SK-N-SH (cell line): ENCODE data around the gene STC2. TPM values are rescaled to one million over a fixed set of nuclear protein-coding genes. Genes with fewer than 3 reads are reported as not detected.

ENCODE experiments used
- CTCF ChIA-PET: fragments of 300-600, 350-600 bp; formaldehyde crosslinking; extraction: SDS; loops from one replicate; lab custom pipeline; 2021; lab: Yijun Ruan, JAX
- POLR2A ChIA-PET: fragments of 350-600 bp; sonication (Branson Sonifier 250); formaldehyde crosslinking; extraction: SDS; loops from one replicate; lab custom pipeline; 2020; ENCODE audit warnings: antibody characterized with exemption, inconsistent platforms; lab: Yijun Ruan, JAX
- DNase-seq: peaks from one replicate; pipeline ENCODE4 v3.0.0; 2012
- H2AFZ ChIP-seq: fragments of 200-600 bp; sonication (generic); 2 replicates; pipeline ENCODE4 v1.8.1; 2016; ENCODE audit warnings: antibody characterized with exemption, mild to moderate bottlenecking, low read depth
- H3F3A ChIP-seq: fragments of 200-600 bp; sonication (generic); replicated peaks from 2 replicates; pipeline ENCODE3; 2016; ENCODE audit warnings: antibody characterized with exemption, mild to moderate bottlenecking; ENCODE audit not compliant: insufficient read depth
- H3K27ac ChIP-seq, 2 experiments: fragments of 200-500 bp in 1 of 2; fragments of 200-600 bp in 1 of 2; sonication (Bioruptor generic) in 1 of 2; sonication (generic), shearing (Covaris generic) in 1 of 2; 2 replicates each; pipeline versions ENCODE4 v1.5.1 to v1.6.1; 2014 to 2016; ENCODE audit warnings: low read depth in 2 of 2, inconsistent platforms in 1 of 2, low read length in 1 of 2, mild to moderate bottlenecking in 1 of 2, mixed read lengths in 1 of 2
- H3K27me3 ChIP-seq: fragments of 200-600 bp; sonication (generic), shearing (Covaris generic); 2 replicates; pipeline ENCODE4 v1.6.1; 2016; ENCODE audit warnings: mixed run types; ENCODE audit not compliant: insufficient read depth
- H3K36me3 ChIP-seq, 2 experiments: fragments of 200-500 bp in 1 of 2; fragments of 200-600 bp in 1 of 2; sonication (Bioruptor generic) in 1 of 2; sonication (generic) in 1 of 2; replicated peaks in 1 of 2; 2 replicates each; pipeline versions ENCODE3 to v1.5.1; 2014 to 2016; ENCODE audit warnings: low read length in 1 of 2, mild to moderate bottlenecking in 1 of 2; ENCODE audit not compliant: insufficient read depth in 2 of 2, control insufficient read depth in 1 of 2
- H3K4me1 ChIP-seq, 2 experiments: fragments of 200-500 bp in 1 of 2; fragments of 200-600 bp in 1 of 2; sonication (Bioruptor generic) in 1 of 2; sonication (generic), shearing (Covaris generic) in 1 of 2; 2 replicates each; pipeline versions ENCODE4 v1.5.1 to v1.6.1; 2014 to 2016; ENCODE audit warnings: low read depth in 1 of 2, low read length in 1 of 2, mixed run types in 1 of 2; ENCODE audit not compliant: insufficient read depth in 2 of 2, control insufficient read depth in 1 of 2
- H3K4me2 ChIP-seq: fragments of 200-600 bp; sonication (generic), shearing (Covaris generic); 2 replicates; pipeline ENCODE4 v1.6.1; 2017; ENCODE audit warnings: mixed run types
- H3K4me3 ChIP-seq, 2 experiments: fragments of 200-500 bp in 1 of 2; fragments of 200-600 bp in 1 of 2; sonication (Bioruptor generic) in 1 of 2; sonication (generic), shearing (Covaris generic) in 1 of 2; 2 replicates each; pipeline versions ENCODE4 v1.5.1 to v1.8.1; 2014 to 2016; ENCODE audit warnings: low read depth in 2 of 2, inconsistent platforms in 1 of 2, low read length in 1 of 2, mild to moderate bottlenecking in 1 of 2, mixed read lengths in 1 of 2, moderate library complexity in 1 of 2
- H3K79me2 ChIP-seq: fragments of 200-600 bp; sonication (generic); 2 replicates; pipeline ENCODE4 v1.8.1; 2017; ENCODE audit warnings: mild to moderate bottlenecking; ENCODE audit not compliant: insufficient read depth
- H3K9ac ChIP-seq: fragments of 200-600 bp; sonication (generic); 2 replicates; pipeline ENCODE4 v1.6.1; 2017; ENCODE audit warnings: mixed run types
- H3K9me2 ChIP-seq: fragments of 200-600 bp; sonication (generic); 2 replicates; pipeline ENCODE4 v1.6.1; 2017; ENCODE audit warnings: mixed run types
- H3K9me3 ChIP-seq: fragments of 200-600 bp; sonication (generic); 2 replicates; pipeline ENCODE4 v1.6.1; 2017; ENCODE audit warnings: mixed run types, mild to moderate bottlenecking, moderate library complexity
- H4K20me1 ChIP-seq: fragments of 200-600 bp; sonication (generic); 2 replicates; pipeline ENCODE4 v1.6.1; 2017; ENCODE audit warnings: mild to moderate bottlenecking, mixed run types; ENCODE audit not compliant: insufficient read depth
- CHD2 ChIP-seq: fragments of 150-350 bp; IDR thresholded peaks from 2 replicates; pipeline ENCODE4 v1.6.1; 2018; ENCODE audit warnings: low read length; ENCODE audit not compliant: partially characterized antibody
- CTCF ChIP-seq: fragments of 200-600 bp; sonication (generic); IDR thresholded peaks from 2 replicates; pipeline ENCODE4 v1.6.1; 2017; ENCODE audit warnings: antibody characterized with exemption, mild to moderate bottlenecking, moderate library complexity
- ELF1 ChIP-seq: IDR thresholded peaks from 2 replicates; pipeline ENCODE4 v1.4.0; 2012
- FOXJ3 ChIP-seq: sonication (generic); formaldehyde crosslinking; IDR thresholded peaks from 2 replicates; pipeline ENCODE4 v1.5.1; 2020; ENCODE audit warnings: mild to moderate bottlenecking, missing genetic modification reagents
- GABPA ChIP-seq: IDR thresholded peaks from 2 replicates; pipeline ENCODE4 v1.4.0; 2012; ENCODE audit warnings: low read depth, mild to moderate bottlenecking
- MAX ChIP-seq: IDR thresholded peaks from 2 replicates; pipeline ENCODE4 v1.4.0; 2012; ENCODE audit warnings: low read depth
- MXI1 ChIP-seq: IDR thresholded peaks from 2 replicates; pipeline ENCODE4 v1.6.1; 2012; ENCODE audit warnings: mild to moderate bottlenecking, low read depth, low read length, improper control_type of control experiment
- NRF1 ChIP-seq: IDR thresholded peaks from 2 replicates; pipeline ENCODE4 v1.6.1; 2012; ENCODE audit warnings: low read depth, mild to moderate bottlenecking, low read length
- RAD21 ChIP-seq: IDR thresholded peaks from 2 replicates; pipeline ENCODE4 v1.6.1; 2012; ENCODE audit warnings: mild to moderate bottlenecking, low read length
- REST ChIP-seq: IDR thresholded peaks from 2 replicates; pipeline ENCODE4 v1.6.1; 2012; ENCODE audit warnings: mild to moderate bottlenecking, low read depth, low read length, moderate library complexity
- SIN3A ChIP-seq: IDR thresholded peaks from 2 replicates; pipeline ENCODE4 v1.6.1; 2012; ENCODE audit warnings: low read depth, mild to moderate bottlenecking, low read length, moderate library complexity, borderline replicate concordance
- TCF12 ChIP-seq: IDR thresholded peaks from 2 replicates; pipeline ENCODE4 v1.4.0; 2012
- USF1 ChIP-seq: IDR thresholded peaks from 2 replicates; pipeline ENCODE4 v1.4.0; 2012; ENCODE audit warnings: low read depth, borderline replicate concordance
- USF2 ChIP-seq: fragments of 150-350 bp; IDR thresholded peaks from 2 replicates; pipeline ENCODE4 v1.6.1; 2017; ENCODE audit warnings: antibody characterized with exemption, low read length, low read depth, borderline replicate concordance
- WGBS: methylation state at CpG from one replicate; pipeline ENCODE4 v1.1.6; 2017; ENCODE audit warnings: low lambda C conversion rate; 5-methylcytosine and 5-hydroxymethylcytosine counted together
- polyA plus RNA-seq, 3 experiments: library from polyadenylated mRNA; depleted of rRNA; stranded (reverse); fragments of >200 nt; gene quantifications; 2 replicates each; pipeline ENCODE4 v1.2.3, GENCODE V29; 2012

STC2 gene
- polyA plus RNA-seq (2012; rRNA removed): 5.9 and 9.1 TPM in 2 replicates
- polyA plus RNA-seq (2012; cell fraction: cytosol; rRNA removed): 4.7 and 5.4 TPM in 2 replicates
- 6.4 and 6.8 TPM in 2 replicates for polyA plus RNA-seq (2012; cell fraction: nucleus; rRNA removed)

- Histone ChIP-seq H3K9me2 (no peaks in the 10 kb centered on the region), H3K4me1 (peaks cover 17 to 52% of the 10 kb centered on the region in 2 experiments; a peak in 3 of 4 replicates)
- POLR2A ChIA-PET: interaction anchor here (0.6 to 6.0 kb wide), 13 partner anchors 8 to 1954 kb away, joined by 3 to 40 read pairs (median 4); partner anchors contain the start of gene DUSP1
- peak; percentile 88 for DNase-seq
- TF ChIP-seq NRF1 (no peak), USF1 (peak; percentile 75), MXI1 (peak; percentile 65; the same call in 1 of the 2 replicates), CHD2 (peak; percentile 5), MAX (peak; percentile 63), USF2 (no peak), RAD21 (no peak)
- TF ChIP-seq, all 33 proteins: peak for 4
- Histone ChIP-seq H3F3A (peaks cover 17% of the 10 kb centered on the region), H3K36me3 (peaks cover 0 to 2% of the 10 kb centered on the region in 2 experiments), H3K9me3 (no peaks in the 10 kb centered on the region), H3K27ac (peak within 1 kb of the TSS; percentile 45 to 65; a peak in 1 of 4 replicates), H3K4me3 (peak within 1 kb of the TSS; percentile 57), H3K4me2 (peak within 1 kb of the TSS; percentile 75), H3K9ac (peak within 1 kb of the TSS; percentile 59), H3K27me3 (no peaks in the 10 kb centered on the region), H2AFZ (peak within 1 kb of the TSS; percentile 69), H4K20me1 (no peaks in the 10 kb centered on the region), H3K79me2 (peaks cover 16% of the 10 kb centered on the region)
- CTCF ChIA-PET: interaction anchor here (0.6 to 13.7 kb wide), 5 partner anchors 13 to 989 kb away, joined by 3 to 503 read pairs (median 12); partner anchors contain the start of gene ATP6V0E1
- under 1% methylated on average over 39 of the region's 72 CpGs for WGBS
Observed at GRCh38 chr5:173327948-173328843, at the start of gene STC2. STC2 (minus strand) TSS chr5:173328414; CDS start chr5:173328193, 221 bp downstream.

- Histone ChIP-seq H3K9me3 (no peaks in the 10 kb centered on the region), H3K4me1 (no peaks in the 10 kb centered on the region), H3K27me3 (peaks cover 13% of the 10 kb centered on the region; the same call in 1 of the 2 replicates), H3K4me3 (no peak overlapping the region), H3K36me3 (no peaks in the 10 kb centered on the region), H2AFZ (no peak overlapping the region), H3F3A (no peaks in the 10 kb centered on the region), H3K4me2 (no peak overlapping the region), H3K27ac (no peak overlapping the region), H4K20me1 (no peaks in the 10 kb centered on the region), H3K9me2 (no peaks in the 10 kb centered on the region), H3K79me2 (no peaks in the 10 kb centered on the region), H3K9ac (no peak overlapping the region)
- POLR2A ChIA-PET: no interaction called here
- no peak for DNase-seq
- CTCF ChIA-PET: no interaction called here
- WGBS: 6% methylated on average over 2 of the region's 2 CpGs
- no peak for TF ChIP-seq USF1
- no peak for TF ChIP-seq REST
- no peak for TF ChIP-seq MAX
- no peak for TF ChIP-seq GABPA
- TF ChIP-seq FOXJ3 (CRISPR knock-in tag): no peak
- TF ChIP-seq ELF1: no peak
- TF ChIP-seq RAD21: no peak
- no peak for TF ChIP-seq CTCF
- no peak for TF ChIP-seq TCF12
- no peak for TF ChIP-seq SIN3A
Observed at GRCh38 chr5:173371400-173371799, 43.2 kb upstream of the STC2 start.
